SJCRH30 (cell line): ENCODE data around the gene KCNMB2. TPM values are rescaled to one million over a fixed set of nuclear protein-coding genes. Genes with fewer than 3 reads are reported as not detected.
A peak's percentile ranks its signal among the peaks of the same experiment; 100 is the strongest.

Experiments used
- DNase-seq, 2 experiments: peaks; one replicate each; pipeline ENCODE4 v3.0.0-alpha.2; 2015 to 2020
- H3K27ac ChIP-seq: fragments of 250-450 bp; sonication (Bioruptor Pico); 2 replicates; pipeline ENCODE4 v1.5.1; 2020; ENCODE audit warnings: mild to moderate bottlenecking, moderate library complexity
- H3K27me3 ChIP-seq: fragments of 250-450 bp; sonication (Bioruptor Pico); 2 replicates; pipeline ENCODE4 v1.5.1; 2020; ENCODE audit warnings: mild to moderate bottlenecking, moderate library complexity
- H3K36me3 ChIP-seq: fragments of 250-450 bp; sonication (Bioruptor Pico); 2 replicates; pipeline ENCODE4 v1.5.1; 2020; ENCODE audit warnings: mild to moderate bottlenecking, moderate library complexity
- H3K4me1 ChIP-seq: fragments of 250-450 bp; sonication (Bioruptor Pico); 2 replicates; pipeline ENCODE4 v1.5.1; 2020; ENCODE audit warnings: mild to moderate bottlenecking, moderate library complexity
- H3K4me3 ChIP-seq: fragments of 250-450 bp; sonication (Bioruptor Pico); 2 replicates; pipeline ENCODE4 v1.5.1; 2020; ENCODE audit warnings: mild to moderate bottlenecking, moderate library complexity
- H3K9me3 ChIP-seq: fragments of 250-450 bp; sonication (Bioruptor Pico); replicated peaks from 2 replicates; pipeline ENCODE4 v1.5.1; 2020; ENCODE audit warnings: mild to moderate bottlenecking, moderate library complexity
- total RNA-seq: library from RNA; depleted of rRNA; stranded (reverse); fragments of >200 nt; shearing (Covaris generic); gene quantifications from 2 replicates; pipeline ENCODE4 v1.2.3, GENCODE V29; 2014

Gene KCNMB2
- total RNA-seq, 1 experiment from 2014 or later: not detected

GRCh38 chr3:178778589-178778988 is 242.4 kb downstream of the KCNMB2 start:
- H3K9me3 ChIP-seq: no peaks in the 10 kb centered on the region
- no peak overlapping the region for H3K27ac ChIP-seq
- DNase-seq: no peak
- no peak overlapping the region for H3K4me3 ChIP-seq
- no peaks in the 10 kb centered on the region for H3K4me1 ChIP-seq
- H3K36me3 ChIP-seq: no peaks in the 10 kb centered on the region
- no peaks in the 10 kb centered on the region for H3K27me3 ChIP-seq

GRCh38 chr3:178785961-178786360 is 249.7 kb downstream of the KCNMB2 start:
- H3K9me3 ChIP-seq: no peaks in the 10 kb centered on the region
- H3K4me1 ChIP-seq: no peaks in the 10 kb centered on the region
- no peak overlapping the region for H3K4me3 ChIP-seq
- no peaks in the 10 kb centered on the region for H3K27me3 ChIP-seq
- no peaks in the 10 kb centered on the region for H3K36me3 ChIP-seq
- H3K27ac ChIP-seq: no peak overlapping the region
- no peak for DNase-seq

- Histone ChIP-seq H3K36me3 (no peaks in the 10 kb centered on the region), H3K4me1 (no peaks in the 10 kb centered on the region), H3K9me3 (no peaks in the 10 kb centered on the region), H3K27me3 (no peaks in the 10 kb centered on the region), H3K27ac (no peak overlapping the region), H3K4me3 (no peak overlapping the region)
- DNase-seq: no peak
Observed at GRCh38 chr3:178787960-178788359, 251.7 kb downstream of the KCNMB2 start.

- peak; percentile 15 to 22 for DNase-seq
- Histone ChIP-seq H3K36me3 (no peaks in the 10 kb centered on the region), H3K4me1 (no peaks in the 10 kb centered on the region), H3K9me3 (no peaks in the 10 kb centered on the region), H3K27me3 (no peaks in the 10 kb centered on the region), H3K4me3 (no peak overlapping the region), H3K27ac (no peak overlapping the region)
Observed at GRCh38 chr3:178794711-178795110, 258.5 kb downstream of the KCNMB2 start.

- Histone ChIP-seq H3K4me3 (no peak overlapping the region), H3K36me3 (no peaks in the 10 kb centered on the region), H3K27ac (no peak overlapping the region), H3K27me3 (no peaks in the 10 kb centered on the region), H3K4me1 (no peaks in the 10 kb centered on the region), H3K9me3 (no peaks in the 10 kb centered on the region)
- DNase-seq: peak; percentile 17 to 45
Observed at GRCh38 chr3:178795349-178795748, 259.1 kb downstream of the KCNMB2 start.

- DNase-seq: no peak
- no peaks in the 10 kb centered on the region for H3K36me3 ChIP-seq
Observed at GRCh38 chr3:178802259-178802658, 266.0 kb downstream of the KCNMB2 start.

GRCh38 chr3:178802993-178803693 is 266.9 kb downstream of the KCNMB2 start:
- H3K27me3 ChIP-seq: no peaks in the 10 kb centered on the region
- H3K36me3 ChIP-seq: no peaks in the 10 kb centered on the region
- no peak for DNase-seq
- H3K9me3 ChIP-seq: no peaks in the 10 kb centered on the region
- no peak overlapping the region for H3K27ac ChIP-seq
- no peak overlapping the region for H3K4me3 ChIP-seq
- no peaks in the 10 kb centered on the region for H3K4me1 ChIP-seq

More at GRCh38 chr3:178802259-178802658, 266.0 kb downstream of the KCNMB2 start:
- no peaks in the 10 kb centered on the region for H3K27me3 ChIP-seq
- H3K4me1 ChIP-seq: no peaks in the 10 kb centered on the region
- H3K4me3 ChIP-seq: no peak overlapping the region
- no peaks in the 10 kb centered on the region for H3K9me3 ChIP-seq
- no peak overlapping the region for H3K27ac ChIP-seq

GRCh38 chr3:178804606-178805005 is 268.4 kb downstream of the KCNMB2 start:
- Histone ChIP-seq H3K4me1 (no peaks in the 10 kb centered on the region), H3K36me3 (no peaks in the 10 kb centered on the region), H3K27ac (no peak overlapping the region), H3K4me3 (no peak overlapping the region), H3K9me3 (no peaks in the 10 kb centered on the region), H3K27me3 (no peaks in the 10 kb centered on the region)
- no peak for DNase-seq

- Histone ChIP-seq H3K27me3 (no peaks in the 10 kb centered on the region), H3K36me3 (no peaks in the 10 kb centered on the region), H3K4me3 (no peak overlapping the region), H3K4me1 (no peaks in the 10 kb centered on the region), H3K9me3 (no peaks in the 10 kb centered on the region), H3K27ac (no peak overlapping the region)
- peak in 1 of 2 experiments; percentile 5 for DNase-seq
Observed at GRCh38 chr3:178805741-178806140, 269.5 kb downstream of the KCNMB2 start.

GRCh38 chr3:178806651-178807050 is 270.4 kb downstream of the KCNMB2 start:
- no peak overlapping the region for H3K4me3 ChIP-seq
- H3K4me1 ChIP-seq: no peaks in the 10 kb centered on the region
- no peak for DNase-seq
- no peak overlapping the region for H3K27ac ChIP-seq
- no peaks in the 10 kb centered on the region for H3K27me3 ChIP-seq
- H3K9me3 ChIP-seq: no peaks in the 10 kb centered on the region
- H3K36me3 ChIP-seq: no peaks in the 10 kb centered on the region

GRCh38 chr3:178807694-178808093 is 271.5 kb downstream of the KCNMB2 start:
- H3K4me1 ChIP-seq: no peaks in the 10 kb centered on the region
- no peak for DNase-seq
- H3K27me3 ChIP-seq: no peaks in the 10 kb centered on the region
- no peaks in the 10 kb centered on the region for H3K9me3 ChIP-seq
- no peaks in the 10 kb centered on the region for H3K36me3 ChIP-seq
- no peak overlapping the region for H3K4me3 ChIP-seq
- H3K27ac ChIP-seq: no peak overlapping the region

- no peak for DNase-seq
- no peaks in the 10 kb centered on the region for H3K36me3 ChIP-seq
- no peaks in the 10 kb centered on the region for H3K27me3 ChIP-seq
- H3K9me3 ChIP-seq: no peaks in the 10 kb centered on the region
- no peak overlapping the region for H3K4me3 ChIP-seq
- no peaks in the 10 kb centered on the region for H3K4me1 ChIP-seq
- H3K27ac ChIP-seq: no peak overlapping the region
Observed at GRCh38 chr3:178808748-178809147, 272.5 kb downstream of the KCNMB2 start.

GRCh38 chr3:178810181-178810580 is 273.9 kb downstream of the KCNMB2 start:
- H3K4me1 ChIP-seq: no peaks in the 10 kb centered on the region
- no peaks in the 10 kb centered on the region for H3K36me3 ChIP-seq

GRCh38 chr3:178822722-178823121 is 286.5 kb downstream of the KCNMB2 start:
- Histone ChIP-seq H3K9me3 (no peaks in the 10 kb centered on the region), H3K27ac (no peak overlapping the region), H3K4me1 (no peaks in the 10 kb centered on the region), H3K27me3 (no peaks in the 10 kb centered on the region), H3K4me3 (no peak overlapping the region), H3K36me3 (no peaks in the 10 kb centered on the region)
- DNase-seq: no peak

More at GRCh38 chr3:178810181-178810580, 273.9 kb downstream of the KCNMB2 start:
- H3K27ac ChIP-seq: no peak overlapping the region
- peak; percentile 17 to 57 for DNase-seq
- H3K9me3 ChIP-seq: no peaks in the 10 kb centered on the region
- H3K4me3 ChIP-seq: no peak overlapping the region
- no peaks in the 10 kb centered on the region for H3K27me3 ChIP-seq

GRCh38 chr3:178823150-178823549 is 286.9 kb downstream of the KCNMB2 start:
- H3K9me3 ChIP-seq: no peaks in the 10 kb centered on the region
- no peaks in the 10 kb centered on the region for H3K36me3 ChIP-seq
- H3K4me1 ChIP-seq: no peaks in the 10 kb centered on the region
- H3K4me3 ChIP-seq: no peak overlapping the region
- no peaks in the 10 kb centered on the region for H3K27me3 ChIP-seq
- no peak overlapping the region for H3K27ac ChIP-seq
- no peak for DNase-seq

- Histone ChIP-seq H3K27me3 (no peaks in the 10 kb centered on the region), H3K27ac (no peak overlapping the region)
- DNase-seq: peak in 1 of 2 experiments; percentile 3
Observed at GRCh38 chr3:178823591-178824246, 287.5 kb downstream of the KCNMB2 start.

More at GRCh38 chr3:178823591-178824246, 287.5 kb downstream of the KCNMB2 start:
- H3K4me1 ChIP-seq: no peaks in the 10 kb centered on the region
- no peaks in the 10 kb centered on the region for H3K9me3 ChIP-seq
- no peaks in the 10 kb centered on the region for H3K36me3 ChIP-seq
- H3K4me3 ChIP-seq: no peak overlapping the region
